Adrenal gland (tissue), 5 donors: ENCODE measurements around the gene BDH2.

Experiments used
- POLR2A ChIP-seq, 2 donors: fragments of 450-650 bp; IDR thresholded peaks; one replicate each; pipeline ENCODE4 v1.6.1; 2017; ENCODE audit warnings: antibody characterized with exemption in 2 of 2, mild to moderate bottlenecking in 2 of 2, moderate library complexity in 1 of 2
- TF ChIP-seq, protein P1 (sequence below), 6 experiments: fragments of 450-650 bp in 4 of 6; fragments of 200-600 bp in 2 of 6; sonication (generic) in 1 of 6; IDR thresholded peaks; 1 replicate in 5 of 6; 2 replicates in 1 of 6; pipeline versions ENCODE4 v1.5.1 to v1.8.0; 2016 to 2021; ENCODE audit warnings: antibody characterized with exemption in 6 of 6, mild to moderate bottlenecking in 2 of 6, moderate library complexity in 1 of 6
- donor health status: DM: no; HTN: no; CAD: no.

DNA sequence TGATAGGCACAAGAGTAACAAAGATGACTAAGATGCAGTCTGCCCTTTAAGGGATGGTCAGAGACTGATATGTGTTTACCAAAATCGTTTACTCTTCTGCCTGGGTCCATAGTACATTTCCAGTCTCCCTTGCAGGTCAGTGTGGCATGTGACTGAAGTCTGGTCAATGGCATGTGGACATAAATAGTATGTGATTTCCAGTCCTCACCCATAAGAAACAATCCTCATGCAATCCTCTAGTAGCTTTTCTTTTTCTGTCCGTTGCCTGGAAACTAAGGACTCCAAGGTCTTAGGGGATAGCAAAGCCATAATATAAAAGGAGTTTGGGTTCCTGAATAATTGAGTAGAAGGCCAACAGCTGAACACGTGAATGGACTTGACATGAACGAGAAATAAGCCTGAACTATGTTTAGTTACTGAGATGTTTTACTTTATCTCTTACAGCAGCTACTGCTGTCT is 24.2 kb downstream of the BDH2 start:
- no peak for TF ChIP-seq POLR2A (IDR thresholded peaks at IDR 0.05)
- TF ChIP-seq, protein P1, sequence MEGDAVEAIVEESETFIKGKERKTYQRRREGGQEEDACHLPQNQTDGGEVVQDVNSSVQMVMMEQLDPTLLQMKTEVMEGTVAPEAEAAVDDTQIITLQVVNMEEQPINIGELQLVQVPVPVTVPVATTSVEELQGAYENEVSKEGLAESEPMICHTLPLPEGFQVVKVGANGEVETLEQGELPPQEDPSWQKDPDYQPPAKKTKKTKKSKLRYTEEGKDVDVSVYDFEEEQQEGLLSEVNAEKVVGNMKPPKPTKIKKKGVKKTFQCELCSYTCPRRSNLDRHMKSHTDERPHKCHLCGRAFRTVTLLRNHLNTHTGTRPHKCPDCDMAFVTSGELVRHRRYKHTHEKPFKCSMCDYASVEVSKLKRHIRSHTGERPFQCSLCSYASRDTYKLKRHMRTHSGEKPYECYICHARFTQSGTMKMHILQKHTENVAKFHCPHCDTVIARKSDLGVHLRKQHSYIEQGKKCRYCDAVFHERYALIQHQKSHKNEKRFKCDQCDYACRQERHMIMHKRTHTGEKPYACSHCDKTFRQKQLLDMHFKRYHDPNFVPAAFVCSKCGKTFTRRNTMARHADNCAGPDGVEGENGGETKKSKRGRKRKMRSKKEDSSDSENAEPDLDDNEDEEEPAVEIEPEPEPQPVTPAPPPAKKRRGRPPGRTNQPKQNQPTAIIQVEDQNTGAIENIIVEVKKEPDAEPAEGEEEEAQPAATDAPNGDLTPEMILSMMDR (IDR thresholded peaks at IDR 0.05): no peak
